ENCODE measurements around the gene RPTOR. TPM values are rescaled to one million over a fixed set of nuclear protein-coding genes. Genes with fewer than 3 reads are reported as not detected.
A peak's percentile ranks its signal among the peaks of the same experiment; 100 is the strongest.

Gene RPTOR
- polyA plus RNA-seq, 1 of the 3 experiments (the other 2 are of a cell fraction), result 14.9 TPM

DNA sequence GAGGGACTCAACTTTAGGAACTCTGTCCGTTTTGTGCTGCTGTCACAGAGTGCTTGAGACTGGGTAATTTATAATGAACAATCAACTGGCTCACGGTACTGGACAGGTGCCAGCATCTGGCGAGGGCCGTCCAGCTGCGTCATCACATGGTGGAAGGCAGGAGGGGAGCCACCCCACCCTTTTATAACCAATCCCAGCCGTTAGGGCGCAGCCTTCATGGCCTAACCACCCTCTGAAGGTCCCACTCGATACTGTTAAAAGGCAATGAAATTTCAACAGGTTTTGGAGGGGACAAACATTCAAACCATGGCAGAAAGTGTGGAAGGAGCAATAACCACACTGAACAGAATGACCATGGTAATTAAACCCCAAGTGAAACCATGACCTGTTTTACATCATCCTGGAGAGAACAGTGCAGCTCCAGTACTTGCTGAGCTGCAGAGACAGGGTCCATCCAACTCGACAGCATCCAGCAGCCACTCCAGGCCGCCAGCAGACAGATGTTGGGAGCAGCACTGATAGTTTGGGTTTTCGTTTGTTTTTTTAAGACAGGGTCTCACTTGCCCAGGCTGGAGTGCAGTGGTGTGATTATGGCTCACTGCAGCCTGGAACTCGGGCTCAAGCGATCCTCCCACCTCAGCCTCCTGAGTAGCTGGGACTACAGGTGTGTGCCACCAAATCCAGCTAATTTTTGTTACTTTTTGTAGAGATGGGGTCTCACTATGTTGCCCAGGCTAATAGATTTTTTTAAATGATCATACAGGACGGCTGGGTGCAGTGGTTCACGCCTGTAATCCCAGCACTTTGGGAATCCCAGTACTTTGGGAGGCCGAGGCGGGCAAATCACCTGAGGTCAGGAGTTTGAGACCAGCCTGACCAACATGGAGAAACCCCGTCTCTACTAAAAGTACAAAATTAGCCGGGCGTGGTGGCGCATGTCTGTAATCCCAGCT is 458.0 kb downstream of the RPTOR start:
- peak; percentile 92 for DNase-seq
- Histone ChIP-seq H3K4me1 (ENCODE audit: control insufficient read depth in 1 of 2, insufficient read depth in 2 of 2, low read depth in 1 of 2, low read length in 1 of 2) (peaks cover 5 to 14% of the 10 kb centered on the region in 2 experiments; a peak in 1 of 4 replicates), H3K4me2 (peak overlapping the region; percentile 1; the same call in 1 of the 2 replicates), H3F3A (replicated peaks; ENCODE audit: insufficient read depth) (peaks cover 27% of the 10 kb centered on the region), H3K9ac (no peak overlapping the region), H3K27ac (ENCODE audit: low read depth in 2 of 2, low read length in 1 of 2) (no peak overlapping the region), H3K79me2 (ENCODE audit: insufficient read depth) (no peaks in the 10 kb centered on the region), H3K27me3 (ENCODE audit: insufficient read depth) (peaks cover 51% of the 10 kb centered on the region), H3K36me3 (replicated peaks in 1 of 2; ENCODE audit: control insufficient read depth in 1 of 2, insufficient read depth in 2 of 2, low read length in 1 of 2) (peaks cover 0 to 25% of the 10 kb centered on the region in 2 experiments), H3K9me2 (no peaks in the 10 kb centered on the region), H4K20me1 (ENCODE audit: insufficient read depth) (peaks cover 24% of the 10 kb centered on the region), H3K4me3 (ENCODE audit: low read depth in 2 of 2, low read length in 1 of 2) (no peak overlapping the region), H2AFZ (ENCODE audit: low read depth) (no peak overlapping the region), H3K9me3 (no peaks in the 10 kb centered on the region)
- ChIA-PET CTCF (interaction anchor here (0.9 to 5.7 kb wide), 8 partner anchors 8 to 427 kb away, joined by 3 to 45 read pairs (median 6); no protein-coding TSS in a partner anchor), POLR2A (no interaction called here)
- WGBS (ENCODE audit: low lambda C conversion rate), result 25% methylated on average over 21 of the region's 21 CpGs
- TF ChIP-seq TAF1 (IDR thresholded peaks at IDR 0.05; ENCODE audit: borderline replicate concordance, low read depth, low read length) (no peak), SMC3 (IDR thresholded peaks at IDR 0.05; ENCODE audit: low read depth, low read length) (no peak), JUND (IDR thresholded peaks at IDR 0.05) (0 out of 2 replicates have a peak, but pooled peaks have one; percentile 14), IRF3 (IDR thresholded peaks at IDR 0.05; ENCODE audit: low read depth, low read length) (no peak), FOXJ3 (CRISPR knock-in tag; IDR thresholded peaks at IDR 0.05) (no peak), FOSL2 (IDR thresholded peaks at IDR 0.05; ENCODE audit: borderline replicate concordance, low read depth) (no peak), MEF2A (IDR thresholded peaks at IDR 0.05; ENCODE audit: borderline replicate concordance, low read depth) (no peak), RCOR1 (IDR thresholded peaks at IDR 0.05; ENCODE audit: low read length) (no peak), REST (IDR thresholded peaks at IDR 0.05; ENCODE audit: low read depth, low read length) (no peak), CHD2 (IDR thresholded peaks at IDR 0.05; ENCODE audit: low read length, partially characterized antibody) (peak; percentile 23), NFIC (IDR thresholded peaks at IDR 0.05; ENCODE audit: borderline replicate concordance) (peak; percentile 74), YY1 (IDR thresholded peaks at IDR 0.05; ENCODE audit: low read depth) (no peak), GABPA (IDR thresholded peaks at IDR 0.05; ENCODE audit: low read depth) (no peak), MXI1 (IDR thresholded peaks at IDR 0.05; ENCODE audit: low read depth, low read length) (no peak), USF2 (IDR thresholded peaks at IDR 0.05; ENCODE audit: borderline replicate concordance, low read depth, low read length) (no peak), SIN3A (IDR thresholded peaks at IDR 0.05; ENCODE audit: borderline replicate concordance, low read depth, low read length) (no peak), POLR2AphosphoS5 (IDR thresholded peaks at IDR 0.05; ENCODE audit: low read depth, low read length) (no peak; the same call in 1 of the 2 replicates), FOXM1 (IDR thresholded peaks at IDR 0.05; ENCODE audit: low read depth) (no peak), RXRA (IDR thresholded peaks at IDR 0.05; ENCODE audit: borderline replicate concordance, low read depth) (no peak), TCF12 (IDR thresholded peaks at IDR 0.05) (peak; percentile 55; the same call in 1 of the 2 replicates), ELF1 (IDR thresholded peaks at IDR 0.05) (no peak; the same call in 1 of the 2 replicates)
- TF ChIP-seq, protein P1, sequence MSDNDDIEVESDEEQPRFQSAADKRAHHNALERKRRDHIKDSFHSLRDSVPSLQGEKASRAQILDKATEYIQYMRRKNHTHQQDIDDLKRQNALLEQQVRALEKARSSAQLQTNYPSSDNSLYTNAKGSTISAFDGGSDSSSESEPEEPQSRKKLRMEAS (IDR thresholded peaks at IDR 0.05; ENCODE audit: low read depth), result peak; percentile 14; the same call in 1 of the 2 replicates
- TF ChIP-seq, protein P2, sequence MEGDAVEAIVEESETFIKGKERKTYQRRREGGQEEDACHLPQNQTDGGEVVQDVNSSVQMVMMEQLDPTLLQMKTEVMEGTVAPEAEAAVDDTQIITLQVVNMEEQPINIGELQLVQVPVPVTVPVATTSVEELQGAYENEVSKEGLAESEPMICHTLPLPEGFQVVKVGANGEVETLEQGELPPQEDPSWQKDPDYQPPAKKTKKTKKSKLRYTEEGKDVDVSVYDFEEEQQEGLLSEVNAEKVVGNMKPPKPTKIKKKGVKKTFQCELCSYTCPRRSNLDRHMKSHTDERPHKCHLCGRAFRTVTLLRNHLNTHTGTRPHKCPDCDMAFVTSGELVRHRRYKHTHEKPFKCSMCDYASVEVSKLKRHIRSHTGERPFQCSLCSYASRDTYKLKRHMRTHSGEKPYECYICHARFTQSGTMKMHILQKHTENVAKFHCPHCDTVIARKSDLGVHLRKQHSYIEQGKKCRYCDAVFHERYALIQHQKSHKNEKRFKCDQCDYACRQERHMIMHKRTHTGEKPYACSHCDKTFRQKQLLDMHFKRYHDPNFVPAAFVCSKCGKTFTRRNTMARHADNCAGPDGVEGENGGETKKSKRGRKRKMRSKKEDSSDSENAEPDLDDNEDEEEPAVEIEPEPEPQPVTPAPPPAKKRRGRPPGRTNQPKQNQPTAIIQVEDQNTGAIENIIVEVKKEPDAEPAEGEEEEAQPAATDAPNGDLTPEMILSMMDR (IDR thresholded peaks at IDR 0.05), result no peak
- TF ChIP-seq, protein P3, sequence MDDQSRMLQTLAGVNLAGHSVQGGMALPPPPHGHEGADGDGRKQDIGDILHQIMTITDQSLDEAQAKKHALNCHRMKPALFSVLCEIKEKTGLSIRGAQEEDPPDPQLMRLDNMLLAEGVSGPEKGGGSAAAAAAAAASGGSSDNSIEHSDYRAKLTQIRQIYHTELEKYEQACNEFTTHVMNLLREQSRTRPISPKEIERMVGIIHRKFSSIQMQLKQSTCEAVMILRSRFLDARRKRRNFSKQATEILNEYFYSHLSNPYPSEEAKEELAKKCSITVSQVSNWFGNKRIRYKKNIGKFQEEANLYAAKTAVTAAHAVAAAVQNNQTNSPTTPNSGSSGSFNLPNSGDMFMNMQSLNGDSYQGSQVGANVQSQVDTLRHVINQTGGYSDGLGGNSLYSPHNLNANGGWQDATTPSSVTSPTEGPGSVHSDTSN (IDR thresholded peaks at IDR 0.05), result peak; percentile 77
